Stimulated activated naive B cell treated with anti-CD40 and anti-IgM and Interleukin-4, amounts not matched to agents 10 μg/mL and 1 μg/mL and 100 μg/mL, for 72 hours (primary cell): ENCODE results near the gene KCTD3.

Experiments
- ATAC-seq, 2 donors: fragments of 150-1000 bp; cut with Tn5 transposase; replicated peaks; 2 replicates each; pipeline ENCODE4 v1.10.0; 2021; ENCODE audit warnings: moderate library complexity in 1 of 2
- DNase-seq: peaks from one replicate; pipeline ENCODE4 v3.0.0; 2021
- H3K27ac Mint-ChIP-seq: one replicate; pipeline ENCODE4 v1.8.0; 2022; ENCODE audit warnings: mild to moderate bottlenecking, mixed read lengths
- H3K27me3 Mint-ChIP-seq, 2 donors: one replicate each; pipeline ENCODE4 v1.8.0; 2022; ENCODE audit warnings: mixed read lengths in 2 of 2
- H3K36me3 Mint-ChIP-seq, 2 donors: one replicate each; pipeline ENCODE4 v1.8.0; 2022; ENCODE audit warnings: mixed read lengths in 2 of 2, mild to moderate bottlenecking in 1 of 2
- H3K4me1 Mint-ChIP-seq, 2 donors: one replicate each; pipeline ENCODE4 v1.8.0; 2022; ENCODE audit warnings: mixed read lengths in 2 of 2, mild to moderate bottlenecking in 1 of 2
- H3K4me3 Mint-ChIP-seq, 2 donors: one replicate each; pipeline ENCODE4 v1.8.0; 2022; ENCODE audit warnings: mild to moderate bottlenecking in 2 of 2, mixed read lengths in 2 of 2, moderate library complexity in 1 of 2
- H3K9me3 Mint-ChIP-seq, 2 donors: one replicate each; pipeline ENCODE4 v1.8.0; 2022; ENCODE audit warnings: mixed read lengths in 2 of 2, mild to moderate bottlenecking in 1 of 2

KCTD3 gene

GRCh38 chr1:215643592-215644321, 76.7 kb downstream of the KCTD3 start:
- Mint-ChIP-seq H3K27ac (no peak overlapping the region), H3K9me3 (no peaks in the 10 kb centered on the region), H3K27me3 (peaks cover 0 to 3% of the 10 kb centered on the region in 2 donors), H3K4me1 (no peaks in the 10 kb centered on the region), H3K4me3 (no peak overlapping the region), H3K36me3 (no peaks in the 10 kb centered on the region)
- DNase-seq (no peak), ATAC-seq (no peak)

- H3K4me1 Mint-ChIP-seq = no peaks in the 10 kb centered on the region
- H3K27ac Mint-ChIP-seq = no peak overlapping the region
- DNase-seq (no peak), ATAC-seq (peak in 1 of 2 donors; percentile 21)
- no peak overlapping the region for H3K4me3 Mint-ChIP-seq
- H3K36me3 Mint-ChIP-seq = no peaks in the 10 kb centered on the region
- no peaks in the 10 kb centered on the region for H3K9me3 Mint-ChIP-seq
- H3K27me3 Mint-ChIP-seq = peaks cover 2 to 3% of the 10 kb centered on the region in 2 donors
Measured at GRCh38 chr1:215645182-215645581, 78.1 kb downstream of the KCTD3 start.

- Mint-ChIP-seq H3K9me3 (no peaks in the 10 kb centered on the region), H3K4me1 (no peaks in the 10 kb centered on the region), H3K36me3 (no peaks in the 10 kb centered on the region), H3K27me3 (peaks cover 3 to 9% of the 10 kb centered on the region in 2 donors), H3K4me3 (no peak overlapping the region), H3K27ac (no peak overlapping the region)
- DNase-seq (no peak), ATAC-seq (no peak)
Measured at GRCh38 chr1:215645861-215646260, 78.8 kb downstream of the KCTD3 start.

GRCh38 chr1:215647738-215648137, 80.6 kb downstream of the KCTD3 start:
- Mint-ChIP-seq H3K27me3 (peaks cover 3 to 9% of the 10 kb centered on the region in 2 donors), H3K4me1 (no peaks in the 10 kb centered on the region), H3K9me3 (no peaks in the 10 kb centered on the region), H3K36me3 (no peaks in the 10 kb centered on the region), H3K4me3 (no peak overlapping the region), H3K27ac (no peak overlapping the region)
- DNase-seq = no peak
- no peak for ATAC-seq

- Mint-ChIP-seq H3K9me3 (no peaks in the 10 kb centered on the region), H3K27me3 (peaks cover 3 to 9% of the 10 kb centered on the region in 2 donors), H3K27ac (no peak overlapping the region), H3K4me3 (no peak overlapping the region), H3K36me3 (no peaks in the 10 kb centered on the region), H3K4me1 (no peaks in the 10 kb centered on the region)
- DNase-seq (no peak), ATAC-seq (no peak)
Measured at GRCh38 chr1:215648957-215649356, 81.9 kb downstream of the KCTD3 start.

GRCh38 chr1:215650446-215651149, 83.5 kb downstream of the KCTD3 start:
- Mint-ChIP-seq H3K27me3 (peaks cover 3 to 9% of the 10 kb centered on the region in 2 donors), H3K9me3 (no peaks in the 10 kb centered on the region), H3K27ac (no peak overlapping the region), H3K36me3 (no peaks in the 10 kb centered on the region), H3K4me1 (no peaks in the 10 kb centered on the region), H3K4me3 (no peak overlapping the region)
- ATAC-seq = no peak
- no peak for DNase-seq

GRCh38 chr1:215651867-215652266, 84.8 kb downstream of the KCTD3 start:
- Mint-ChIP-seq H3K27me3 (peaks cover 3 to 9% of the 10 kb centered on the region in 2 donors), H3K27ac (no peak overlapping the region), H3K9me3 (no peaks in the 10 kb centered on the region), H3K4me1 (no peaks in the 10 kb centered on the region), H3K4me3 (no peak overlapping the region), H3K36me3 (no peaks in the 10 kb centered on the region)
- no peak for DNase-seq
- no peak for ATAC-seq

GRCh38 chr1:215652371-215652770, 85.3 kb downstream of the KCTD3 start:
- DNase-seq (no peak), ATAC-seq (no peak)
- no peak overlapping the region for H3K4me3 Mint-ChIP-seq
- H3K27ac Mint-ChIP-seq = no peak overlapping the region
- no peaks in the 10 kb centered on the region for H3K4me1 Mint-ChIP-seq
- peaks cover 3 to 9% of the 10 kb centered on the region in 2 donors for H3K27me3 Mint-ChIP-seq
- no peaks in the 10 kb centered on the region for H3K36me3 Mint-ChIP-seq
- H3K9me3 Mint-ChIP-seq = no peaks in the 10 kb centered on the region

GRCh38 chr1:215657047-215657446, 89.9 kb downstream of the KCTD3 start:
- H3K4me3 Mint-ChIP-seq = no peak overlapping the region
- H3K27me3 Mint-ChIP-seq = no peaks in the 10 kb centered on the region
- no peaks in the 10 kb centered on the region for H3K36me3 Mint-ChIP-seq
- H3K4me1 Mint-ChIP-seq = no peaks in the 10 kb centered on the region
- H3K9me3 Mint-ChIP-seq = no peaks in the 10 kb centered on the region
- ATAC-seq (no peak), DNase-seq (no peak)
- no peak overlapping the region for H3K27ac Mint-ChIP-seq

- Mint-ChIP-seq H3K4me3 (no peak overlapping the region), H3K4me1 (no peaks in the 10 kb centered on the region), H3K9me3 (no peaks in the 10 kb centered on the region), H3K36me3 (no peaks in the 10 kb centered on the region), H3K27me3 (no peaks in the 10 kb centered on the region), H3K27ac (no peak overlapping the region)
- DNase-seq = no peak
- ATAC-seq = no peak
Measured at GRCh38 chr1:215660259-215660658, 93.2 kb downstream of the KCTD3 start.

GRCh38 chr1:215661033-215661432, 93.9 kb downstream of the KCTD3 start:
- ATAC-seq (no peak), DNase-seq (no peak)
- Mint-ChIP-seq H3K36me3 (no peaks in the 10 kb centered on the region), H3K27ac (no peak overlapping the region), H3K27me3 (no peaks in the 10 kb centered on the region), H3K9me3 (no peaks in the 10 kb centered on the region), H3K4me3 (no peak overlapping the region), H3K4me1 (no peaks in the 10 kb centered on the region)

- ATAC-seq (no peak), DNase-seq (no peak)
- Mint-ChIP-seq H3K27ac (no peak overlapping the region), H3K9me3 (no peaks in the 10 kb centered on the region), H3K4me1 (no peaks in the 10 kb centered on the region), H3K4me3 (no peak overlapping the region), H3K36me3 (no peaks in the 10 kb centered on the region), H3K27me3 (no peaks in the 10 kb centered on the region)
Measured at GRCh38 chr1:215665215-215665614, 98.1 kb downstream of the KCTD3 start.

- no peak overlapping the region for H3K27ac Mint-ChIP-seq
- no peaks in the 10 kb centered on the region for H3K27me3 Mint-ChIP-seq
- H3K9me3 Mint-ChIP-seq = no peaks in the 10 kb centered on the region
- DNase-seq = no peak
- no peak overlapping the region for H3K4me3 Mint-ChIP-seq
- H3K4me1 Mint-ChIP-seq = no peaks in the 10 kb centered on the region
- ATAC-seq = no peak
- H3K36me3 Mint-ChIP-seq = no peaks in the 10 kb centered on the region
Measured at GRCh38 chr1:215667761-215668160, 100.7 kb downstream of the KCTD3 start.

GRCh38 chr1:215669806-215670491, 102.8 kb downstream of the KCTD3 start:
- H3K4me1 Mint-ChIP-seq = no peaks in the 10 kb centered on the region
- H3K9me3 Mint-ChIP-seq = no peaks in the 10 kb centered on the region
- ATAC-seq (no peak), DNase-seq (no peak)
- H3K27ac Mint-ChIP-seq = no peak overlapping the region
- no peak overlapping the region for H3K4me3 Mint-ChIP-seq
- H3K36me3 Mint-ChIP-seq = no peaks in the 10 kb centered on the region
- no peaks in the 10 kb centered on the region for H3K27me3 Mint-ChIP-seq
